Measurements from ENCODE around the gene TPCN2.
"Not testable (repeated sequence)": the region's sequence is repeated elsewhere in the genome, so short reads cannot be mapped to it uniquely, and the experiment has no call there.

Gene TPCN2

GRCh38 chr11:69048694-69049489 lies at the start of gene TPCN2:
Gene TPCN2, plus strand, starts transcription at chr11:69048932. Its CDS starts 66 bp downstream, at chr11:69048998.
- peak; percentile 90 for DNase-seq (ENCODE audit: low spot score)

GRCh38 chr11:68999093-68999747 lies 49.5 kb upstream of the TPCN2 start:
- DNase-seq (ENCODE audit: low spot score): no peak

- not testable (repeated sequence) for DNase-seq (ENCODE audit: low spot score)
Observed at GRCh38 chr11:68999748-69000355, 48.9 kb upstream of the TPCN2 start.

- DNase-seq (ENCODE audit: low spot score): no peak
Observed at GRCh38 chr11:69000391-69000790, 48.3 kb upstream of the TPCN2 start.

GRCh38 chr11:69000831-69001242 lies 47.9 kb upstream of the TPCN2 start:
- peak; percentile 39 for DNase-seq (ENCODE audit: low spot score)

GRCh38 chr11:69001243-69002081 lies 47.3 kb upstream of the TPCN2 start:
- no peak for DNase-seq (ENCODE audit: low spot score)

GRCh38 chr11:69002110-69002569 lies 46.6 kb upstream of the TPCN2 start:
- DNase-seq (ENCODE audit: low spot score): no peak

GRCh38 chr11:69002570-69003231 lies 46.0 kb upstream of the TPCN2 start:
- DNase-seq (ENCODE audit: low spot score): no peak

GRCh38 chr11:69003301-69003865 lies 45.3 kb upstream of the TPCN2 start:
- DNase-seq (ENCODE audit: low spot score): no peak

GRCh38 chr11:69003866-69004367 lies 44.8 kb upstream of the TPCN2 start:
- DNase-seq (ENCODE audit: low spot score): no peak

GRCh38 chr11:69004411-69005182 lies 44.1 kb upstream of the TPCN2 start:
- no peak for DNase-seq (ENCODE audit: low spot score)

GRCh38 chr11:69005183-69005630 lies 43.5 kb upstream of the TPCN2 start:
- DNase-seq (ENCODE audit: low spot score): no peak

- DNase-seq (ENCODE audit: low spot score): no peak
Observed at GRCh38 chr11:69005631-69006368, 42.9 kb upstream of the TPCN2 start.

- DNase-seq (ENCODE audit: low spot score): no peak
Observed at GRCh38 chr11:69006816-69007215, 41.9 kb upstream of the TPCN2 start.

- DNase-seq (ENCODE audit: low spot score): no peak
Observed at GRCh38 chr11:69007975-69008381, 40.8 kb upstream of the TPCN2 start.

- peak; percentile 38 for DNase-seq (ENCODE audit: low spot score)
Observed at GRCh38 chr11:69008737-69009440, 39.8 kb upstream of the TPCN2 start.

GRCh38 chr11:69009441-69010211 lies 39.1 kb upstream of the TPCN2 start:
- no peak for DNase-seq (ENCODE audit: low spot score)

GRCh38 chr11:69010361-69010891 lies 38.3 kb upstream of the TPCN2 start:
- no peak for DNase-seq (ENCODE audit: low spot score)

All from kidney capillary endothelial cell (primary cell).